Activated naive CD4-positive, alpha-beta T cell treated with anti-CD3 and anti-CD28 coated beads for 36 hours (primary cell): ENCODE measurements around the gene KRT7. TPM values are rescaled to one million over a fixed set of nuclear protein-coding genes. Genes with fewer than 3 reads are reported as not detected.

Experiments
- CTCF ChIA-PET: fragments of 350-600 bp; sonication (Branson Sonifier 250); formaldehyde crosslinking; loops from one replicate; lab custom pipeline; 2021; ENCODE audit warnings: antibody characterized with exemption; lab: Charles Lee
- DNase-seq: peaks from one replicate; pipeline ENCODE4 v3.0.0-alpha.2; 2020
- H3K27ac Mint-ChIP-seq: one replicate; pipeline ENCODE4 v1.8.0; 2021; ENCODE audit warnings: mild to moderate bottlenecking, mixed read lengths
- H3K27me3 Mint-ChIP-seq: one replicate; pipeline ENCODE4 v1.8.0; 2021; ENCODE audit warnings: low read depth, mixed read lengths
- H3K36me3 Mint-ChIP-seq: one replicate; pipeline ENCODE4 v1.8.0; 2021; ENCODE audit warnings: low read depth, mixed read lengths
- H3K4me1 Mint-ChIP-seq: one replicate; pipeline ENCODE4 v1.8.0; 2021; ENCODE audit warnings: low read depth, mixed read lengths
- H3K4me3 Mint-ChIP-seq: one replicate; pipeline ENCODE4 v1.8.0; 2021; ENCODE audit warnings: mild to moderate bottlenecking, moderate library complexity, mixed read lengths
- H3K9me3 Mint-ChIP-seq: one replicate; pipeline ENCODE4 v1.8.0; 2021; ENCODE audit warnings: mixed read lengths
- intact Hi-C: fragments of 100-400 bp; cut with micrococcal nuclease; formaldehyde crosslinking; loops from one replicate; pipeline ENCODE4 v1.15.1; 2023
- total RNA-seq, 2 experiments: library from RNA; stranded (reverse); gene quantifications; one replicate each; pipeline ENCODE4 v1.2.3, GENCODE V29; 2021

The KRT7 gene
- total RNA-seq, 2 experiments from 2014 or later, result 1.9 to 3.4 TPM

- H3K4me1 Mint-ChIP-seq, result peaks cover 6% of the 10 kb centered on the region
- CTCF ChIA-PET, result no interaction called here
- intact Hi-C loops, result loop anchor here (10.0 kb wide), 1 partner anchor 254 kb away; no protein-coding TSS in a partner anchor
- H3K36me3 Mint-ChIP-seq, result no peaks in the 10 kb centered on the region
- H3K9me3 Mint-ChIP-seq, result no peaks in the 10 kb centered on the region
- no peak overlapping the region for H3K4me3 Mint-ChIP-seq
- H3K27ac Mint-ChIP-seq, result no peak overlapping the region
- no peak for DNase-seq
- H3K27me3 Mint-ChIP-seq, result peaks cover 45% of the 10 kb centered on the region
These were observed 4.1 kb upstream of the KRT7 start for GRCh38 chr12:52228931-52229330.

- H3K27me3 Mint-ChIP-seq, result peaks cover 48% of the 10 kb centered on the region
- no peak for DNase-seq
- no peak overlapping the region for H3K27ac Mint-ChIP-seq
- H3K36me3 Mint-ChIP-seq, result no peaks in the 10 kb centered on the region
- no peaks in the 10 kb centered on the region for H3K9me3 Mint-ChIP-seq
- no peak overlapping the region for H3K4me3 Mint-ChIP-seq
- no peaks in the 10 kb centered on the region for H3K4me1 Mint-ChIP-seq
- CTCF ChIA-PET, result interaction anchor here (1.1 kb wide), 1 partner anchor 49 kb away, joined by 3 read pairs; no protein-coding TSS in a partner anchor
- intact Hi-C loops, result loop anchor here (10.0 kb wide), 1 partner anchor 255 kb away; no protein-coding TSS in a partner anchor
These were observed 3.2 kb upstream of the KRT7 start for GRCh38 chr12:52229836-52230343.

- Mint-ChIP-seq H3K27ac (no peak overlapping the region), H3K36me3 (no peaks in the 10 kb centered on the region), H3K4me1 (no peaks in the 10 kb centered on the region), H3K9me3 (no peaks in the 10 kb centered on the region), H3K27me3 (peaks cover 48% of the 10 kb centered on the region), H3K4me3 (no peak overlapping the region)
- intact Hi-C loops, result no loop called here
- CTCF ChIA-PET, result interaction anchor here (0.6 to 1.1 kb wide), 2 partner anchors 48 to 155 kb away, joined by 3 to 4 read pairs; no protein-coding TSS in a partner anchor
- DNase-seq, result no peak
These were observed 2.4 kb upstream of the KRT7 start for GRCh38 chr12:52230364-52231281.

GRCh38 chr12:52231305-52232202 is 1.5 kb upstream of the KRT7 start:
- Mint-ChIP-seq H3K4me3 (no peak overlapping the region), H3K27ac (no peak overlapping the region), H3K9me3 (no peaks in the 10 kb centered on the region), H3K4me1 (no peaks in the 10 kb centered on the region), H3K27me3 (peaks cover 42% of the 10 kb centered on the region), H3K36me3 (no peaks in the 10 kb centered on the region)
- DNase-seq, result no peak
- intact Hi-C loops, result no loop called here
- CTCF ChIA-PET, result interaction anchor here (0.6 kb wide), 1 partner anchor 154 kb away, joined by 4 read pairs; no protein-coding TSS in a partner anchor

- Mint-ChIP-seq H3K36me3 (no peaks in the 10 kb centered on the region), H3K4me1 (no peaks in the 10 kb centered on the region), H3K27ac (no peak overlapping the region), H3K27me3 (peaks cover 40% of the 10 kb centered on the region), H3K4me3 (no peak overlapping the region), H3K9me3 (no peaks in the 10 kb centered on the region)
- CTCF ChIA-PET, result no interaction called here
- intact Hi-C loops, result no loop called here
- DNase-seq, result no peak
These were observed 805 bp upstream of the KRT7 start for GRCh38 chr12:52232203-52232673.

- H3K4me3 Mint-ChIP-seq, result no peak overlapping the region
- H3K27ac Mint-ChIP-seq, result no peak overlapping the region
- H3K4me1 Mint-ChIP-seq, result no peaks in the 10 kb centered on the region
- peaks cover 36% of the 10 kb centered on the region for H3K27me3 Mint-ChIP-seq
- CTCF ChIA-PET, result no interaction called here
- intact Hi-C loops, result no loop called here
- no peak for DNase-seq
- no peaks in the 10 kb centered on the region for H3K9me3 Mint-ChIP-seq
- H3K36me3 Mint-ChIP-seq, result no peaks in the 10 kb centered on the region
These were observed 592 bp downstream of the KRT7 start for GRCh38 chr12:52233462-52234207.

GRCh38 chr12:52234223-52234810 is 1.3 kb downstream of the KRT7 start:
- CTCF ChIA-PET, result no interaction called here
- intact Hi-C loops, result no loop called here
- H3K27me3 Mint-ChIP-seq, result peaks cover 36% of the 10 kb centered on the region

GRCh38 chr12:52235001-52235764 is 2.1 kb downstream of the KRT7 start:
- Mint-ChIP-seq H3K9me3 (no peaks in the 10 kb centered on the region), H3K27ac (no peak overlapping the region), H3K4me3 (no peak overlapping the region), H3K27me3 (peaks cover 36% of the 10 kb centered on the region), H3K4me1 (no peaks in the 10 kb centered on the region), H3K36me3 (no peaks in the 10 kb centered on the region)
- no peak for DNase-seq
- intact Hi-C loops, result no loop called here
- CTCF ChIA-PET, result no interaction called here

More at GRCh38 chr12:52234223-52234810, 1.3 kb downstream of the KRT7 start:
- Mint-ChIP-seq H3K4me1 (no peaks in the 10 kb centered on the region), H3K9me3 (no peaks in the 10 kb centered on the region), H3K4me3 (no peak overlapping the region), H3K36me3 (no peaks in the 10 kb centered on the region), H3K27ac (no peak overlapping the region)
- no peak for DNase-seq

GRCh38 chr12:52235822-52236361 is 2.8 kb downstream of the KRT7 start:
- intact Hi-C loops, result no loop called here
- Mint-ChIP-seq H3K9me3 (no peaks in the 10 kb centered on the region), H3K27ac (no peak overlapping the region), H3K36me3 (no peaks in the 10 kb centered on the region), H3K27me3 (peaks cover 30% of the 10 kb centered on the region), H3K4me1 (no peaks in the 10 kb centered on the region), H3K4me3 (no peak overlapping the region)
- CTCF ChIA-PET, result no interaction called here
- DNase-seq, result no peak

GRCh38 chr12:52236386-52237050 is 3.5 kb downstream of the KRT7 start:
- Mint-ChIP-seq H3K9me3 (no peaks in the 10 kb centered on the region), H3K27me3 (peaks cover 27% of the 10 kb centered on the region), H3K36me3 (no peaks in the 10 kb centered on the region), H3K27ac (no peak overlapping the region), H3K4me3 (no peak overlapping the region), H3K4me1 (no peaks in the 10 kb centered on the region)
- intact Hi-C loops, result no loop called here
- CTCF ChIA-PET, result interaction anchor here (2.0 to 3.6 kb wide), 2 partner anchors 15 to 42 kb away, joined by 10 to 20 read pairs; no protein-coding TSS in a partner anchor
- DNase-seq, result no peak
